AG20443 (cell line): ENCODE measurements around the gene SLC25A30.
"Not testable (repeated sequence)": the region's sequence is repeated elsewhere in the genome, so short reads cannot be mapped to it uniquely, and the experiment has no call there.

ENCODE experiments used
- DNase-seq: peaks from one replicate; pipeline ENCODE4 v3.0.0; 2012; ENCODE audit warnings: low spot score, mixed read lengths

The SLC25A30 gene

DNA sequence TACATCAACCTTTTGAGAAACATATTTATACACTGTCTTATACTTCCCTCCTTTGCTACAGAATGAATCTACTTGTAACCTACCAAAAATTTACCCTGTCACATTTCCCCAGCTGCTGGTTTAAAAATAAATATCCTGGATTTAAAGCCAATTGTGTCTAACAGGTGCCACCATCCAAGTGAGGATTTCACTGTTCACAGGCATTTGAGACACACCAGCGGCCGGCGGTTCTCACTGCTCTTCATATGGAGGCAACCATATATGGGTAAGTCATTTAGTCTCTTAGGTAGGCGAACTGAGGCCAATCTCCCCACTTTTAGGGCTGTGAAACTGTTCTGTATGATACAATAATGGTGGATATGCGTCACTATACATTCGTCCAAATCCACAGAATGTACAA lies 26.2 kb downstream of the SLC25A30 start:
- no peak for DNase-seq

DNA sequence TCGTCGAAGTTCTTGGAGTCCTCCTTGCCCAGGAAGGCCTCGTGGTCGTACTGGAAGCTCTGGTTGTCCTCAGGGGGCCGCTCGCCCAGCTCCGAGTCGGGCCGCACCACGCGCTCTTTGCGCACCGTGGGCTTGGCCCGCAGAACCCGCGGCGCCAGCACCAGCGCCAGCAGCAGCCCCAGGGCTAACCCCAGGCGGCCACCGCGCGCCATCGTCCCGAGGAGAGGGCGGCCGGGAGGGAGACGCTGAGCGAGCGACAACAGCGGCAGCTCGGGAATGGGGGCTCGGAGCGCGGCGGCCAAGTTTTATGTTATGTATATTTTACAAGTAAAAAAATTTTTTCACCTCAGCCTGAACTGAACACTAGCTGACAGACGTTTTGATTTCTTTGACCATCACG lies 27.0 kb downstream of the SLC25A30 start:
- DNase-seq, result not testable (repeated sequence)

DNA sequence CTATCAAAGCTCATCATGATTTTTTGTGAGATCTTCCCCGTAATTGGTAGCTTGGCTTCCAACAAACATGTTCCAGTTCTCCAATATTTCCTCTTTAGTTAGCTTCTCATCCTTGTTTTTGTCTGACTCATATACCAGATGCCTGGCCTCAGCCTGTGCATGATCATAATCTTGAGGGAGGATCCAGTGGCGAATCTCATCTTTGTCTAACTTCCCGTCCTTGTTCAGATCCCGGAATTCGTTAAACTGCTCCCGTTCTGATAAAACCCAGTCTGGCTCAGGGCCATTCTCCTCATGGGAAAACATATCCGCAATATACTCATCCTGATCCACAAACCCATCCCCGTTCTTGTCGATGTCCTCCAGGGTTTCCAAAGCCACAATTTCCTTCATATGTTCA lies 27.8 kb downstream of the SLC25A30 start:
- not testable (repeated sequence) for DNase-seq

DNA sequence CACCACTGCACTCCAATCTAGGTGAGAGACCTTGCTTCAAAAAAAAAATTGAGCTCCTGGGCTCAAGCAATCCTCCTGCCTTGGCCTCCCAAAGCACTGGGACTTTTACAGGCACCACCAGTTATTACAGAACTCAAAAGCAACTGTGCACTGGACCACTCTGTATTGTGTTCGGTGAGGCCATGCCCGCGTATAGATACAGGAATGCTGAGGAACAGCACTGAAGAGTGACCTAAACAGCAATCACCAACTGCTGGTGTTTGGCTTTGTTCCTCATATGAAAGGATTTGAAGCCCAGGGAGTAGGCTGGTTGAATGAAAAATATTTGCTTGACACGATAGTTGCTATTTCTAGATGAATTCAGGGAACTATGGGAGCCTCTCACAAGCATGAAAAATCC lies 29.5 kb downstream of the SLC25A30 start:
- no peak for DNase-seq

DNA sequence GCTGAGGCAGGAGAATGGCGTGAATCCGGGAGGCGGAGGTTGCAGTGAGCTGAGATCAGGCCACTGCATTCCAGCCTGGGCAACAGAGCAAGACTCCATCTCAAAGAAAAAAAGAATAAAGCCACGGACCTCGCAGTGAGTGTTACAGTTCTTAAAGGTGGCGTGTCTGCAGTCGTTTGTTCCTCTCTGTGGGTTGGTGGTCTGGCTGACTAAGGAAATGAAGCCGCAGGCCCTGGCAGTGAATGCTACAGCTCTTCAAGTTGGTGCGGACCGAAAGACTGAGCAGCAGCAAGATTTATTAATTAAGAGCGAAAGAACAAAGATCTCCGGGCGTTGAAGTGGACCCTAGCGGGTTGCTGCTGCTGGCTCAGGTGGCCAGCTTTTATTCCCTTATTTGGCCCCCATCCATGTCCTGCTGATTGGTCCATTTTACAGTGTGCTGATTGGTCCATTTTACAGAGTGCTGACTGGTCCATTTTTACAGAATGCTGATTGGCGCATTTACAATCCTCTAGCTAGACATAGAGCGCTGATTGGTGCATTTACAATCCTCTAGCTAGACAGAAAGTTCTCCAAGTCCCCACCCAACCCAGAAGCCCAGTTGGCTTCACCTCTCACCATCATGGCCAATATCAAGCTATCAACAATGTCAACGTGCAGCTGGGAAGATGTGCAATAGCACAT lies 31.1 kb downstream of the SLC25A30 start:
- DNase-seq, result not testable (repeated sequence)

DNA sequence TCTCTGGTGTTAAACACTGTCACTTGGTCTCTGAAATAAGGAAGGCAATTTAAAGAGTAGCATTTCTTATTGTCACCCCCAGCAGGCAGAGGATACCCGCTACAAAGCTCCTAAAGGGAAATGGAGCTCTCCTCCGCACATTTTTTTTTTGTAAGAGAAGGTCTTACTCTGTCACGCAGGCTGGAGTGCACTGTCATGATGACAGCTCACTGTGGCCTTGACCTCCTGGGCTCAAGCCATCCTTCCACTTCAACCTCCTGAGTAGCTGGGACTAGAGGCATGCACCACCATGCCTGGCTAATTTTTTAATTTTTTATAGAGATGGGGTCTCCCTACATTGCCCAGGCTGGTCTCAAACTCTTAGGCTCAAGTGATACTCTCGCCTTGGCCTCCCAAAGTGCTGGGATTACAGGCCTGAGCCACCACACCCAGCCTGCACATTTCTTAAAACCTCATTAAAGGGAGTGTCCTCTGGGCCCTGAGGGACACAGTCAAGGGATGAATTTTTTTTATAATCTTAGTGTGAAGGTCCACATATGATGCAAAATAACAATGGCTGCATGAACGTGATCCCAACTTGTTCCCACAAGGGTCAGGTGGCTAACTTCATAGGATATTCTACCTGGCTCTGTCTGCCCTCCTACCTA lies 32.1 kb downstream of the SLC25A30 start:
- no peak for DNase-seq

DNA sequence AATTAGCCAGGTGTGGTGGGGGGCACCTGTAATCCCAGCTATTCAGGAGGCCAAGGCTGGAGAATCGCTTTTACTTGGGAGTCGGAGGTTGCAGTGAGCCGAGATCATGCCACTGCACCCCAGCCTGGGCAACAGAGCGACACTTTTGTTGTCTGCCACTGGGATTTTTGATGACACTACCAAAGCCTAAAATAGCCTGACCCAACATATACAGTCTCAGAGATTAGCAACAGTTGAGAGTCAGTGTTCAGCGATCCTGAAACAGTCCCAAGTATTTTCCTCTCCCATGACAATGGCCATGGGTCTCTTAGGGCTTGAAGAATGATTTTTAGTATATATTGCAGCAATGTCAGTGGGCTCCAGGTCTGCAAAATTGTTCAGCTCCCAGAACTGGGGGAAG lies 32.9 kb downstream of the SLC25A30 start:
- no peak for DNase-seq

DNA sequence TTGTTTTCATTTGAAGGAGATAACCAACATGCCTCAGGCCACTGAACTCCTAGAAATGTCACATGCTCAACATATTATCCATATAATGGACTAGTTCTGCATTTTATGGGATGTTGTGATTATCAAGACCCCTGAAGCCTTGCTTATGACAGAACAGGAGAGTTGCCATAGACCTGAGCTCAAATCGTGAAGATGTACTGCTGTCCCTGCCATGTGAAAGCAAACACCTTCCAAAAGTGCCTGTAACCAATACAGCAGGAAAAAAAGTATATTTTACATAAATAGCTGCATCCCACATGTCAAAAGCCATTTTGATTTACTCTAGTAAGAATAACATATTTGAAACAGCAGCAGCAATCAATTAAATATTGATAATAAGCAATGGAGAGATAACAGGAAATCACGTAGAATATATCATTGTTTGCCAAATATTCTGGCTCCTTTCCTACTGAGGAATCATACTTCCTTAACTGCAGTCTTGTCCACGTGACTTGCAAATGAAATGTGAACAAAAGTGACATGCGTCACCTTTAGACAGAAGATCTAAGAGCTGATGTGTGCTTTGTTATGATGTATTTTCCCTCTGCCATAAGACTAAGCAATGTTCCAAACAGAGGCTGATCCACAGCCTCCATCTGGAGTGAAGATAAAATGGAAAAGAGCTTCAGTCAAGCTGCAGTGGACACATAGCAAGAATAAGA lies 33.5 kb downstream of the SLC25A30 start:
- DNase-seq, result no peak

GRCh38 chr13:45382739-45383138 lies 35.4 kb downstream of the SLC25A30 start:
- not testable (repeated sequence) for DNase-seq

- DNase-seq, result no peak
Measured at GRCh38 chr13:45381196-45381595, 37.0 kb downstream of the SLC25A30 start.

- DNase-seq, result not testable (repeated sequence)
Measured at GRCh38 chr13:45380708-45381107, 37.5 kb downstream of the SLC25A30 start.

GRCh38 chr13:45379516-45379915 lies 38.7 kb downstream of the SLC25A30 start:
- DNase-seq, result not testable (repeated sequence)

- not testable (repeated sequence) for DNase-seq
Measured at GRCh38 chr13:45378786-45379185, 39.4 kb downstream of the SLC25A30 start.

GRCh38 chr13:45377314-45377713 lies 40.9 kb downstream of the SLC25A30 start:
- DNase-seq, result not testable (repeated sequence)

DNA sequence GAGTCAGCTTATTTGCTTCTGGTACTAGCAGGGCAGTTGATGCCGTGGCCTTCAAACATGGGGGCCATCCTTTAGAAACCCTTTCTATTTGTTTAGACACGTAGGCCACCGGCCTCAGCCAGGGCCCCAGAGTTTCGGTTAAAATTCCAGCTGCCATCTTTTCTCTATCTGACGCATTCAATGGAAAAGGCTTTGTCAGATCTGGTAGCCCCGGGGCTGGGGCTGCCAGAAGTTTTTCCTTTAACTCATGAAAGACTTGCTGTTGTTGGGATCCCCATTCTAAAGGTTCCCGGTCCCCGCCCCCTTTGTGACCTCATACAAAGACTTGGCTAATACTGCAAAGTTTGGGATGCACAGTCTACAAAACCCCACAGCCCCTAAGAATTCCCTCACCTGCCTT lies 41.5 kb downstream of the SLC25A30 start:
- not testable (repeated sequence) for DNase-seq

DNA sequence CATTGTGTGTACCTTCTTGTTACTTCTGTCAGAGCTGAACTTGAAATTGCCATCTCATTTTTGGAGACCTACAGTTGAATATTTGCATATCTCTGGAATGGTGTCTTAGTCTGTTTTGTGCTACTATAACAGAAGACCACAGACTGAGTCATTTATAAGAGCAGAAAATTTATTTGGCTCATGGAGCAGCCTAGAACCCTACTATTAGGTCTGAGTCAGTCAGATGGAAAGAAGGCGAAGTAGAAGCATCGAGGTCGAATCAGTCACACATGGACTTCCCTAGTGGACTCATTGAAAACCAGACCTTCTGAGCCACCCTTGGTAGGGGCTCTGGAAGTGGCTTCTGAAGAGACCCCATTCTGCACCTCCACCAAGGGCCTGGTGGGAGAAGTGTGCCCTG lies 43.3 kb downstream of the SLC25A30 start:
- DNase-seq, result peak; percentile 14

DNA sequence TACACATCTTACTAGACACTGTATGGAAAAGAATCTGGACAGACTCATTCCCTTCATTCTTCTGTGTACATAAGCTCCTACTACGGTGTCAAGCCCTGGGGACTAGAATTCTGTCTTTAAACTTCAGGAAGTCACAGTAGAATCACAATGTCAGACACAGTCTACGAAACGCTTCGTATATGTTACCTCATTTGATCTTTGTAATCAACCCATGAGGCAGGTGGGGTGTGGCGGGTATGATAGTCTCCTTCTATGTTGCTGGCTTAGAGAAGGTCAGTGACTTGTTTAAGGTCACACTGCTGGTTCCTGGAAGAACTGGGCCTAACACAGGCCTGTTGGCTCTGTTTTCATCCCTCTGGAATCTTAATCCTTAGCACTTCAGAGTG lies 45.0 kb downstream of the SLC25A30 start:
- DNase-seq, result no peak

DNA sequence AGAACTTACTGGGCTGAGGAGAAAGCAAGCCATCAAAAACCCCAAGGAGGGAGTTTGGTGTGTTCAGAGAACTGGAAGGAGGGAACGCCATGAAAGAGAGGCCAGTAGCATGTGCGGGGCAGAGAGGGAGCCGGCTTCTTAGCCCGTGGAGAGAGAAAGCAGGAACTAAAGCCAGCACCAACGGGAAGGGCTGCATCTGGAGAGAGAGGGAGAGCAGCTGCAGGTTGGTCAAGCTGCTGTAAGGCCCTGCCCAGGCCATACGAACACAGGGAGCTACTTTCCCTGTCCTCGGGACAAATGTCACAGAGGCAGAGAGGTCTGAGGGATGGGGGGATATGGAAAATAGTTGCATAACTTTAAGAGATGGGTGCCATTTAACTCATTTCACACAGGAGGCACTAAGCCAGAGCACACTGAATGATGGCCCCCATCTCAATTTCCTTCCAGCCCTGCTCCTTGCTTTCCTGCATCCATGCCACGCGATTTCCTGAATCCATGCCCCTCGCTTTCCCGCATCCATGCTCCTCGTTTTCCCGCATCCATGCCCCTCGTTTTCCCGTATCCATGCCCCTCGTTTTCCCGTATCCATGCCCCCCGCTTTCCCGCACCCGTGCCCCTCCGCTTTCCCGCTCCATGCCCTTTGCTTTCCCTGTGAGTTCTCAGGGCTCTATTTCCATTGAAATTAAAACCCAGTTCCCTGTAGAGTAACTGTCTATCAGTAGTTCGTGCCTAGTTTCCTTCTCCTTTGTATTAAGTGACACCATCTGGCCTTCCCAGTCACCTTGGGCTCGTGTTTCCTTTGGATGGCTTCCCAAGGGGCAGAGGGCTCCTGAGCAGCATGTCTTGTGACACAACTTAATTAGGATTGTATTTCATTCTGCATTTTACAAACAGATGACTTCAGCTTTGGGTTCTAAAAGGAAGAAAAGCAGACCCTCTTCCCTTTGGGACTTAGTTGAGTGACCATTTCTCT lies 45.7 kb downstream of the SLC25A30 start:
- no peak for DNase-seq

GRCh38 chr13:45370922-45371406 lies 47.2 kb downstream of the SLC25A30 start:
- DNase-seq, result peak; percentile 93

- no peak for DNase-seq
Measured at GRCh38 chr13:45369116-45369515, 49.1 kb downstream of the SLC25A30 start.

GRCh38 chr13:45368571-45368970 lies 49.6 kb downstream of the SLC25A30 start:
- DNase-seq, result no peak

- no peak for DNase-seq
Measured at GRCh38 chr13:45368005-45368404, 50.2 kb downstream of the SLC25A30 start.
